ENCODE results near the gene SLC16A13.

- TF ChIP-seq CTCF (IDR thresholded peaks at IDR 0.05): no peak
- TF ChIP-seq POLR2A (IDR thresholded peaks at IDR 0.05): no peak
These were observed 17.4 kb upstream of the SLC16A13 start for GRCh38 chr17:7018331-7018964.

Data from right lobe of liver (tissue), 4 donors.